ENCODE measurements around the gene NOS3. TPM values are rescaled to one million over a fixed set of nuclear protein-coding genes. Genes with fewer than 3 reads are reported as not detected.
"Not testable (repeated sequence)": the region's sequence is repeated elsewhere in the genome, so short reads cannot be mapped to it uniquely, and the experiment has no call there.

Gene NOS3
- total RNA-seq, 3 donors from 2014 or later (not counting 1 experiment from before 2014, with no cell fraction given): 2.6 to 5.9 (median 3.8) TPM

GRCh38 chr7:151040616-151041375, 50.0 kb downstream of the NOS3 start:
- 96% methylated on average over 30 of the region's 30 CpGs for WGBS (ENCODE audit: insufficient coverage)
- H3K4me1 Mint-ChIP-seq: peaks cover 9 to 14% of the 10 kb centered on the region in 2 donors
- no peaks in the 10 kb centered on the region for H3K27me3 ChIP-seq (ENCODE audit: control insufficient read depth, insufficient read depth, low read length)
- H3K9me3 Mint-ChIP-seq: no peaks in the 10 kb centered on the region
- H3K27ac Mint-ChIP-seq: no peak overlapping the region
- ATAC-seq (no peak), DNase-seq (no peak)
- no peak overlapping the region for H3K4me3 ChIP-seq (ENCODE audit: low read length)
- H3K4me3 Mint-ChIP-seq: no peak overlapping the region
- no peaks in the 10 kb centered on the region for H3K9me3 ChIP-seq (ENCODE audit: control insufficient read depth, insufficient read depth, low read length)
- no peak overlapping the region for H3K27ac ChIP-seq (ENCODE audit: low read length)
- intact Hi-C loops (cut with micrococcal nuclease): no loop called here
- H3K36me3 ChIP-seq (ENCODE audit: control insufficient read depth, insufficient read depth, low read length): peaks cover 18% of the 10 kb centered on the region
- H3K36me3 Mint-ChIP-seq: no peaks in the 10 kb centered on the region
- no peaks in the 10 kb centered on the region for H3K27me3 Mint-ChIP-seq (ENCODE audit: low read depth in 2 of 2)
- TF ChIP-seq, protein P1, sequence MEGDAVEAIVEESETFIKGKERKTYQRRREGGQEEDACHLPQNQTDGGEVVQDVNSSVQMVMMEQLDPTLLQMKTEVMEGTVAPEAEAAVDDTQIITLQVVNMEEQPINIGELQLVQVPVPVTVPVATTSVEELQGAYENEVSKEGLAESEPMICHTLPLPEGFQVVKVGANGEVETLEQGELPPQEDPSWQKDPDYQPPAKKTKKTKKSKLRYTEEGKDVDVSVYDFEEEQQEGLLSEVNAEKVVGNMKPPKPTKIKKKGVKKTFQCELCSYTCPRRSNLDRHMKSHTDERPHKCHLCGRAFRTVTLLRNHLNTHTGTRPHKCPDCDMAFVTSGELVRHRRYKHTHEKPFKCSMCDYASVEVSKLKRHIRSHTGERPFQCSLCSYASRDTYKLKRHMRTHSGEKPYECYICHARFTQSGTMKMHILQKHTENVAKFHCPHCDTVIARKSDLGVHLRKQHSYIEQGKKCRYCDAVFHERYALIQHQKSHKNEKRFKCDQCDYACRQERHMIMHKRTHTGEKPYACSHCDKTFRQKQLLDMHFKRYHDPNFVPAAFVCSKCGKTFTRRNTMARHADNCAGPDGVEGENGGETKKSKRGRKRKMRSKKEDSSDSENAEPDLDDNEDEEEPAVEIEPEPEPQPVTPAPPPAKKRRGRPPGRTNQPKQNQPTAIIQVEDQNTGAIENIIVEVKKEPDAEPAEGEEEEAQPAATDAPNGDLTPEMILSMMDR (IDR thresholded peaks at IDR 0.05): no peak
- no peaks in the 10 kb centered on the region for H3K4me1 ChIP-seq (ENCODE audit: control insufficient read depth, insufficient read depth, low read length)

DNA sequence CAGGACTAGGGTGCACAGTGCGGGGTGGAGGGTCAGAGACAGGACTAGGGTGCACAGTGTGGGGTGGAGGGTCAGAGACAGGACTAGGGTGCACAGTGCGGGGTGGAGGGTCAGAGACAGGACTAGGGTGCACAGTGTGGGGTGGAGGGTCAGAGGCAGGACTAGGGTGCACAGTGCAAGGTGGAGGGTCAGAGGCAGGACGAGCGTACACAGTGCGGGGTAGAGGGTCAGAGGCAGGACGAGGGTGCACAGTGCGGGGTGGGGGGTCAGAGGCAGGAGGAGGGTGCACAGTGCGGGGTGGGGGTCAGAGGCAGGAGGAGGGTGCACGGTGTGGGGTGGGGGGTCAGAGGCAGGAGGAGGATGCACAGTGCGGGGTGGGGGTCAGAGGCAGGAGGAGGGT, 52.6 kb downstream of the NOS3 start:
- DNase-seq; H3K9me3 Mint-ChIP-seq; H3K9me3 ChIP-seq (ENCODE audit: control insufficient read depth, insufficient read depth, low read length); H3K27me3 Mint-ChIP-seq (ENCODE audit: low read depth in 2 of 2); H3K4me3 ChIP-seq (ENCODE audit: low read length); H3K36me3 Mint-ChIP-seq; H3K4me1 ChIP-seq (ENCODE audit: control insufficient read depth, insufficient read depth, low read length); H3K36me3 ChIP-seq (ENCODE audit: control insufficient read depth, insufficient read depth, low read length); ATAC-seq; H3K27me3 ChIP-seq (ENCODE audit: control insufficient read depth, insufficient read depth, low read length); intact Hi-C loops (cut with micrococcal nuclease); H3K4me3 Mint-ChIP-seq; H3K27ac ChIP-seq (ENCODE audit: low read length); H3K27ac Mint-ChIP-seq: not testable (repeated sequence)
- peaks cover 9 to 15% of the 10 kb centered on the region in 2 donors for H3K4me1 Mint-ChIP-seq
- 89% methylated on average over 10 of the region's 10 CpGs for WGBS (ENCODE audit: insufficient coverage)

GRCh38 chr7:151043959-151044358, 53.1 kb downstream of the NOS3 start:
- Histone ChIP-seq H3K27ac (ENCODE audit: low read length) (no peak overlapping the region), H3K4me3 (ENCODE audit: low read length) (no peak overlapping the region), H3K4me1 (ENCODE audit: control insufficient read depth, insufficient read depth, low read length) (no peaks in the 10 kb centered on the region), H3K27me3 (ENCODE audit: control insufficient read depth, insufficient read depth, low read length) (no peaks in the 10 kb centered on the region), H3K9me3 (ENCODE audit: control insufficient read depth, insufficient read depth, low read length) (no peaks in the 10 kb centered on the region), H3K36me3 (ENCODE audit: control insufficient read depth, insufficient read depth, low read length) (peaks cover 6% of the 10 kb centered on the region)
- intact Hi-C loops (cut with micrococcal nuclease): no loop called here
- TF ChIP-seq, protein P1 (IDR thresholded peaks at IDR 0.05): no peak
- Mint-ChIP-seq H3K36me3 (no peaks in the 10 kb centered on the region), H3K27me3 (ENCODE audit: low read depth in 2 of 2) (no peaks in the 10 kb centered on the region), H3K4me3 (no peak overlapping the region), H3K9me3 (no peaks in the 10 kb centered on the region), H3K4me1 (peaks cover 9 to 19% of the 10 kb centered on the region in 2 donors), H3K27ac (no peak overlapping the region)
- 97% methylated on average over 20 of the region's 20 CpGs for WGBS (ENCODE audit: insufficient coverage)
- no peak for DNase-seq
- ATAC-seq: no peak

- no peak for DNase-seq
- no peaks in the 10 kb centered on the region for H3K27me3 ChIP-seq (ENCODE audit: control insufficient read depth, insufficient read depth, low read length)
- 96% methylated on average over 11 of the region's 11 CpGs for WGBS (ENCODE audit: insufficient coverage)
- no peaks in the 10 kb centered on the region for H3K9me3 ChIP-seq (ENCODE audit: control insufficient read depth, insufficient read depth, low read length)
- H3K36me3 Mint-ChIP-seq: no peaks in the 10 kb centered on the region
- H3K9me3 Mint-ChIP-seq: no peaks in the 10 kb centered on the region
- peaks cover 6% of the 10 kb centered on the region for H3K36me3 ChIP-seq (ENCODE audit: control insufficient read depth, insufficient read depth, low read length)
- TF ChIP-seq, protein P1 (IDR thresholded peaks at IDR 0.05): no peak
- H3K27ac ChIP-seq (ENCODE audit: low read length): no peak overlapping the region
- no peak for ATAC-seq
- H3K4me3 Mint-ChIP-seq: no peak overlapping the region
- peaks cover 0 to 6% of the 10 kb centered on the region in 2 donors for H3K4me1 Mint-ChIP-seq
- no peak overlapping the region for H3K27ac Mint-ChIP-seq
- no peaks in the 10 kb centered on the region for H3K4me1 ChIP-seq (ENCODE audit: control insufficient read depth, insufficient read depth, low read length)
- no peak overlapping the region for H3K4me3 ChIP-seq (ENCODE audit: low read length)
- intact Hi-C loops (cut with micrococcal nuclease): no loop called here
- H3K27me3 Mint-ChIP-seq (ENCODE audit: low read depth in 2 of 2): peaks cover 0 to 3% of the 10 kb centered on the region in 2 donors
Measured at GRCh38 chr7:151045262-151045661, 54.4 kb downstream of the NOS3 start.
